Karpas-422 (cell line): ENCODE results near the gene SSH2. TPM values are rescaled to one million over a fixed set of nuclear protein-coding genes. Genes with fewer than 3 reads are reported as not detected.

Source experiments
- DNase-seq: peaks from one replicate; pipeline ENCODE4 v3.0.0-alpha.2; 2015
- H2AFZ ChIP-seq: fragments of 200-600 bp; sonication (generic); 2 replicates; pipeline ENCODE4 v1.6.1; 2014; ENCODE audit warnings: antibody characterized with exemption, low read length, mixed read lengths
- H3K27ac ChIP-seq: fragments of 200-600 bp; sonication (generic); 2 replicates; pipeline ENCODE4 v1.5.1; 2014; ENCODE audit warnings: mild to moderate bottlenecking, low read length, moderate library complexity
- H3K27me3 ChIP-seq: fragments of 200-600 bp; sonication (generic); 2 replicates; pipeline ENCODE4 v1.6.1; 2014; ENCODE audit warnings: low read length, mixed read lengths
- H3K36me3 ChIP-seq: fragments of 200-600 bp; sonication (generic); 2 replicates; pipeline ENCODE4 v1.6.1; 2014; ENCODE audit warnings: low read length, mixed read lengths; ENCODE audit not compliant: insufficient read depth
- H3K4me1 ChIP-seq: fragments of 200-600 bp; sonication (generic); 2 replicates; pipeline ENCODE4 v1.6.1; 2014; ENCODE audit warnings: mild to moderate bottlenecking, low read length, mixed read lengths
- H3K4me2 ChIP-seq: fragments of 200-600 bp; sonication (generic); 2 replicates; pipeline ENCODE4 v1.6.1; 2014; ENCODE audit warnings: low read length, low read depth, mild to moderate bottlenecking; ENCODE audit not compliant: poor library complexity, severe bottlenecking
- H3K4me3 ChIP-seq: fragments of 200-600 bp; sonication (generic); 2 replicates; pipeline ENCODE4 v1.5.1; 2014; ENCODE audit warnings: mild to moderate bottlenecking, antibody characterized with exemption, low read length, mixed read lengths
- H3K79me2 ChIP-seq: fragments of 200-600 bp; sonication (generic); 2 replicates; pipeline ENCODE4 v1.6.1; 2014; ENCODE audit warnings: mild to moderate bottlenecking, low read length, mixed read lengths
- H3K9ac ChIP-seq: fragments of 200-600 bp; sonication (generic); 2 replicates; pipeline ENCODE4 v1.6.0; 2014; ENCODE audit warnings: low read length
- H3K9me2 ChIP-seq: fragments of 200-600 bp; sonication (generic), shearing (Covaris generic); replicated peaks from 2 replicates; pipeline ENCODE4 v1.6.0; 2014; ENCODE audit warnings: mild to moderate bottlenecking, low read length, moderate library complexity; ENCODE audit not compliant: insufficient read depth
- H3K9me3 ChIP-seq: fragments of 300-700, 200-600 bp; sonication (generic); 2 replicates; pipeline ENCODE4 v1.6.1; 2014; ENCODE audit warnings: low read length, mixed read lengths
- H4K20me1 ChIP-seq: fragments of 200-600 bp; sonication (generic); 2 replicates; pipeline ENCODE4 v1.6.1; 2014; ENCODE audit warnings: mild to moderate bottlenecking, antibody characterized with exemption, low read length, low read depth; ENCODE audit not compliant: insufficient read depth
- total RNA-seq: library from RNA; depleted of rRNA; stranded (reverse); fragments of >200 nt; shearing (Covaris generic); gene quantifications from 2 replicates; pipeline ENCODE4 v1.2.3, GENCODE V29; 2014; ENCODE audit warnings: low replicate concordance

Gene SSH2
- total RNA-seq, 1 experiment from 2014 or later: 53.9 TPM

DNA sequence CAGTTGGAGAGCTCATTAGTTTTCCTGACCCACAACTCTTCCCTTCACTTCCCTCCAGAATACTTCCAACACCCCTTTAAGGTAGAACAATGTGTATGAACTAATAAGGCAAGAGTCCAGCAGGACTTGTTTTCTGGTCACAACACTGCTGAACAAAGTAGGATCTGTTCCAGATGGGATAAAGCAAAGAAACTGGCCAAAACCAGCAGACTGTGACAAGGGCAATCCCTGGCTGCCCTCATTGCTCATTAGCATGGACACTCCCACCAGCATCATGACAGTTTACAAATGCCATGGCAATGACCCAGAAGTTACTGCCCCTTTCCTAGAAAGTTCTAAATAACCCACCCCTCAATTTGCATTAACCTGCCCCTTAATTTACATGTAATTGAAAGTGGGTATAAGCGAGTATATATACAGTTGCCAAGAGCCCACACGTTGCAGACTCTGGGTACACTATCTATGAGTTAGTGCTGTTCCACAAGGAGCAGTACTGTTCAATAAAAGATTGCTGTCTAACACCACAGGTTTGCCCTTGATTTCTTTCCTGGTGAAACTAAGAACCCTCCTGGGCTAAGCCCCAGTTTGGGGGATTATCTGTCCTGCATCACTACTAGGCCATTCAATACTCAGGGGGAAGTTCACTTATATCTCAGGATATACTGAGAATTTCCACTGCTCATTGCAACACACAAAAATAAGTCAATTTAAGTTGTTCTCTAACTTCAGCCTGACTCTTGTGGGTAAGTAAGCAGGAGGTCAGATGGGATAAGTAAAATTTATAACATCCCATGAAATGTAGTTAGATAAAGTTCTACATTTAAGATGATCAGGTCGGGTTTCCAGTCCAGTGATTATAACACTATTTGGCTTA, 82.3 kb downstream of the SSH2 start:
- peak; percentile 58 for DNase-seq
- H3K27me3 ChIP-seq: no peaks in the 10 kb centered on the region
- peak overlapping the region; percentile 22 for H3K27ac ChIP-seq
- H3K4me3 ChIP-seq: no peak overlapping the region
- H3K9me3 ChIP-seq: no peaks in the 10 kb centered on the region
- no peaks in the 10 kb centered on the region for H3K9me2 ChIP-seq
- H3K4me2 ChIP-seq: peak overlapping the region; percentile 1
- H3K9ac ChIP-seq: no peak overlapping the region
- no peaks in the 10 kb centered on the region for H4K20me1 ChIP-seq
- H3K4me1 ChIP-seq: peaks cover 45% of the 10 kb centered on the region
- peaks cover 81% of the 10 kb centered on the region for H3K79me2 ChIP-seq
- 0 out of 2 replicates have a peak, but pooled peaks cover 3% of the 10 kb centered on the region for H3K36me3 ChIP-seq
- no peak overlapping the region for H2AFZ ChIP-seq

DNA sequence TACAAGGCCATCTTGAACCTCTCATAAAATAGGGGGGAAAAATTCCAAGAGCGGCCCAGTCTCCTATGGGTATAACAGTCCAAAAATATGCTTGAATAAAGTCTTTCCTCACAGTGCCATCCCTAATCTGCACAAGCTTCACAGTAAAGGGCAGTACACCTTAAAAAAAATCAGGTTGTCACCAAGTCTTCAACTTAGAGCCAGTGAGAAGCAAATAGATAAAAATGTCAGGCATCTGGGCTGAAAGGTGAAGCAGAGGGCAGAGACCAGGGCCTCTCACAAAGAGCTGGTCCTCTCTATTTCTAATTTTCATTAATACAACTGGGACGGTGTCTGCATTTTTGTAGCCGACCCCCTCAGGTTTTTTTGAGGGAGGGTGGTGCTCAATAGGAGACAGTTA, 82.9 kb downstream of the SSH2 start:
- no peak overlapping the region for H3K9ac ChIP-seq
- H4K20me1 ChIP-seq: no peaks in the 10 kb centered on the region

DNA sequence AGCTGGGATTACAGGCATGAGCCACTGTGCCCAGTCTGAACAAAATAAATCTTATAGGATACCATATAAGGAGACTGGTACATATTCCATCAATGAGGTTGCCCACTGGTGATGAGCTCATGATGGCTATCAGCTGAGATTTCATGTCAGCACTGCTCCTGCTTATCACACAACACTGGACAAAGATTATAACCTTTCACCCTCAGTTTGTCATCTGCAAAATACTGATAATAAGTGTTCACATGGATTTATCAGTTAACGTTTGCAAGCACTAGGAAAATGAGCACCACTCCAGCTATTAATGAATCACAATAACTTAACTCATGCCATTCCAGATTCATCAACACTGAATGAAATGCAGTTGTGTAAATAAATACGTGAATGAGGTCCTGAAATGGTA, 83.7 kb downstream of the SSH2 start:
- peaks cover 45% of the 10 kb centered on the region for H3K4me1 ChIP-seq
- H3K9me3 ChIP-seq: no peaks in the 10 kb centered on the region
- no peak overlapping the region for H2AFZ ChIP-seq
- H3K36me3 ChIP-seq: 0 out of 2 replicates have a peak, but pooled peaks cover 3% of the 10 kb centered on the region
- H3K9ac ChIP-seq: no peak overlapping the region
- DNase-seq: no peak
- no peak overlapping the region for H3K4me2 ChIP-seq
- H3K79me2 ChIP-seq: peaks cover 74% of the 10 kb centered on the region
- H4K20me1 ChIP-seq: no peaks in the 10 kb centered on the region
- H3K27ac ChIP-seq: no peak overlapping the region
- no peaks in the 10 kb centered on the region for H3K27me3 ChIP-seq
- H3K4me3 ChIP-seq: no peak overlapping the region
- no peaks in the 10 kb centered on the region for H3K9me2 ChIP-seq

More for the DNA sequence above, 82.9 kb downstream of the SSH2 start:
- 0 out of 2 replicates have a peak, but pooled peaks cover 3% of the 10 kb centered on the region for H3K36me3 ChIP-seq
- peaks cover 81% of the 10 kb centered on the region for H3K79me2 ChIP-seq
- H3K4me1 ChIP-seq: peaks cover 45% of the 10 kb centered on the region
- H3K9me2 ChIP-seq: no peaks in the 10 kb centered on the region
- H3K4me2 ChIP-seq: no peak overlapping the region
- no peaks in the 10 kb centered on the region for H3K9me3 ChIP-seq
- H3K27me3 ChIP-seq: no peaks in the 10 kb centered on the region
- H3K27ac ChIP-seq: 0 out of 2 replicates have a peak overlapping the region, but pooled peaks have one; percentile 2
- no peak overlapping the region for H2AFZ ChIP-seq
- DNase-seq: no peak
- no peak overlapping the region for H3K4me3 ChIP-seq

DNA sequence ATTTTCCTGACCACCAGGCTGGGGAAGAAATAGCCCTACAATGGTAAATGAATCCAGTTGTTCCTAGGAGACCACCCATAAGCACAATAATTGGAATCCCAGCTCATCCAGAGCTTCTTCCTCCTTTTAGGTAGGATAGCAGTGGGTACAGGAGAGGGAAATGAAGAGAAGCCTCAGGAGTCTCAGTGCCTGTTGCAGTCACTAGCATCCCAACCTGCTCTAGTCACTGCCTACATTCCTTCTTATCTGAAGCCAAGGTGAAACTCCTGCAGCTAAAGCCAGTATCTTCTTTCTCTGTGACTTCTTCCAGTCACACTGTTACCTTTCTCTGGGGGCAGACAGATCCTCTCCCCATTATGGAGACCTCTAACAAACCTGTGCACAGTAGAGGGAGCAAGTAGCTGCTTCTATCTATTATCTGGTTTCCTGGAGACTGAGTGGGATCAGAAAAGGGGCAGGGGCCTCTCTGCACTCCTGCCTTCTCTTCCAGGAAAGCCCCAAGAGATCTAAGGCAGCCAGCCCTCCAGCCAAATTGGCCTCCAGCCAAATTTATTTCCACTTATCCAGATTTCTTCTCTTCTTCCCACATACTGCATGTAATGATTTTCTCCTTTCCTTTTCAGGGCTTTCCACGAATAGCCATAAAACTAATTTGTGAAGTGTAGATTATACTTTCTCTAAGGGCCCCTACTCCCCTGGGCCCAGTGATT, 85.5 kb downstream of the SSH2 start:
- H4K20me1 ChIP-seq: no peaks in the 10 kb centered on the region
- H3K9me3 ChIP-seq: no peaks in the 10 kb centered on the region
- H3K27ac ChIP-seq: peak overlapping the region; percentile 54

DNA sequence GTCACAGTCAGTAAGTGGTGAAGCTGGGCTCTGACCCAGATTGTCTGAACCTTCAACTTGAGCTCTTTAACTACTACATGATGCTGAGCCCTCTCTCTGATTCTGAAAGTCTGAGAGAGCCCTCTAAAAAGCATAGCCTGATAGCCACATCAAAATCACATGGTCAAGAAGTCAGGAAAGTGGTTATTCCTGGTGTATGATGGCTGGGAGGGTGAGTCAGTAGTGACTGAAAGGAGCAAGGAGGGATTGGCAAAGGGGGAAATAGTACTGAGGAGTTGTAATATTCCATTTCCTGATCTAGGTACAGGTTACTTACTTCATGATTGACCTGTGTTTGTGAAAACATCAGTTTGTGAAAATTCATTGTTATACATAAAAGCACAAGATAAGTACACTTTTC, 89.1 kb downstream of the SSH2 start:
- Histone ChIP-seq H4K20me1 (no peaks in the 10 kb centered on the region), H3K36me3 (no peaks in the 10 kb centered on the region), H3K4me2 (no peak overlapping the region), H3K79me2 (peaks cover 65% of the 10 kb centered on the region), H2AFZ (no peak overlapping the region), H3K9me2 (no peaks in the 10 kb centered on the region), H3K9ac (no peak overlapping the region), H3K27me3 (no peaks in the 10 kb centered on the region), H3K9me3 (no peaks in the 10 kb centered on the region), H3K27ac (peak overlapping the region; percentile 31; the same call in 1 of the 2 replicates), H3K4me3 (no peak overlapping the region), H3K4me1 (peaks cover 42% of the 10 kb centered on the region)
- DNase-seq: no peak

More for the DNA sequence above, 85.5 kb downstream of the SSH2 start:
- H2AFZ ChIP-seq: no peak overlapping the region
- no peaks in the 10 kb centered on the region for H3K9me2 ChIP-seq
- H3K4me3 ChIP-seq: no peak overlapping the region
- H3K9ac ChIP-seq: peak overlapping the region; percentile 17; the same call in 1 of the 2 replicates
- H3K27me3 ChIP-seq: no peaks in the 10 kb centered on the region
- peaks cover 31% of the 10 kb centered on the region for H3K4me1 ChIP-seq
- no peak for DNase-seq
- peaks cover 68% of the 10 kb centered on the region for H3K79me2 ChIP-seq
- peak overlapping the region; percentile 33 for H3K4me2 ChIP-seq
- 0 out of 2 replicates have a peak, but pooled peaks cover 3% of the 10 kb centered on the region for H3K36me3 ChIP-seq

DNA sequence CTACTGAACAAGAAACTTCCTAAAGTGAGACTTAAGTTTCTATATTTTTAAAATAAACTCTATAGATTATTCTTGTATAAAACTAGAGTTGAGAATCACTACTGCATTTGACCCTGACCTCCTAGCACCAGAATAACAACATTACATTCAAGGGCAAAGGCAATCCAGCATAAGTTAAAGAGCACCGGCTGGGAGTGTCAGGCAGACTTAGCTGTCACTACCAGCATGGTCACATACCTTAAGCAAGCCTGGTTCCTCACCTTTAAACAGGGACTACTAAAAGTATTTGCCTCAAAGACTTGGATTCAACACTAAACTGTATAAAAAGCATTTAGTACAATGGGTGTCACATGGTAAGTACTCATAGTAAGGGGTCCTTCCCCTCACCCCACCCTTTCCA, 90.4 kb downstream of the SSH2 start:
- H3K27me3 ChIP-seq: no peaks in the 10 kb centered on the region
- no peak overlapping the region for H3K4me3 ChIP-seq

DNA sequence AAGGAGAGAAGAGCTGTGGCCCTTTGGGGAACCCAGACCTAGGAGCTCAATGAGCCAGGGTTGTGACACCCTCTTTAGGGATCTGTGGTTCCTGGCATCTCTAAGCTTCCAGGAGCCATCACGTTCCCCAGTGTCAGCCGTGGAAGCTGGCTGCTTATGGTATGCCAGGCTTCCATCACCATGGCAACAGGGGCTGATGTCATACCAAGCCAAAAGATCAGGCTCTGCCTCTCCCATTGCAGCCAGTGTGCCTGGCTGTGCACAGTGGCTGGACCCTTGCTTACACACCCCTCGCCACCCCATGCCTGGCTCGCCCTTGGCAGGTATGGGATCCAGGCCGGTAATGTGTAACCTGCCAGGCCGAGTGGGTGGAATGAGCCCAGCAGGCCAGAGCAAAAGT, 91.1 kb downstream of the SSH2 start:
- Histone ChIP-seq H3K4me2 (no peak overlapping the region), H3K4me3 (no peak overlapping the region), H3K9me3 (no peaks in the 10 kb centered on the region), H3K27me3 (no peaks in the 10 kb centered on the region), H3K9ac (no peak overlapping the region), H3K27ac (no peak overlapping the region), H3K79me2 (peaks cover 57% of the 10 kb centered on the region), H3K4me1 (peaks cover 36% of the 10 kb centered on the region), H2AFZ (no peak overlapping the region), H4K20me1 (no peaks in the 10 kb centered on the region), H3K36me3 (no peaks in the 10 kb centered on the region), H3K9me2 (no peaks in the 10 kb centered on the region)
- no peak for DNase-seq

More for the DNA sequence above, 90.4 kb downstream of the SSH2 start:
- Histone ChIP-seq H3K9me2 (no peaks in the 10 kb centered on the region), H4K20me1 (no peaks in the 10 kb centered on the region), H2AFZ (no peak overlapping the region), H3K79me2 (peaks cover 63% of the 10 kb centered on the region), H3K4me2 (no peak overlapping the region), H3K9me3 (no peaks in the 10 kb centered on the region), H3K36me3 (no peaks in the 10 kb centered on the region), H3K4me1 (peaks cover 42% of the 10 kb centered on the region), H3K9ac (no peak overlapping the region), H3K27ac (peak overlapping the region; percentile 31; the same call in 1 of the 2 replicates)
- DNase-seq: no peak

DNA sequence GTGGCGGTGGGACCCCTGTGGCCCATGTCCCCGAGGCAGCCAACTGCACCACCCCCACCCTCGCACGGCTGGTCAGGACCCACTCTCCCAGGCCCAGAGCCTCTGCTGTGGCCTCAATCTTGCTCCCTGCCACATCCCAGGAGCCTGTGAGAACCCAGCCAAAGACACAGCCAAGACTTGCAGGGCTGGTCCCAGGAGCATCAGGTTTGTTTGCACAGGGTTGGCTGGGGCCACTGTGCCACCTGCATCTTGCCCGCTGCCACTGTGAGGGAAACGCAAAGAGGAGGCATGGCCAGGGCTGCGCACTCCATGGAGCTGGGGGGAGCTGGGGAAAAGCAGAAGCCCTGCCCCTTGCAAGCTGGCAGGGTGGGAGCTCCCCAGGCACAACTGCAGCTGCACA, 92.5 kb downstream of the SSH2 start:
- no peaks in the 10 kb centered on the region for H4K20me1 ChIP-seq
- no peak overlapping the region for H3K9ac ChIP-seq
- no peaks in the 10 kb centered on the region for H3K9me2 ChIP-seq
- H3K4me1 ChIP-seq: peaks cover 36% of the 10 kb centered on the region
- no peaks in the 10 kb centered on the region for H3K27me3 ChIP-seq
- no peak overlapping the region for H2AFZ ChIP-seq
- no peak overlapping the region for H3K4me2 ChIP-seq
- no peaks in the 10 kb centered on the region for H3K36me3 ChIP-seq
- no peaks in the 10 kb centered on the region for H3K9me3 ChIP-seq
- H3K27ac ChIP-seq: peak overlapping the region; percentile 95
- no peak overlapping the region for H3K4me3 ChIP-seq
- DNase-seq: no peak
- peaks cover 51% of the 10 kb centered on the region for H3K79me2 ChIP-seq
